AG09319 (cell line): ENCODE data around the gene PTPRD.

Experiments
- DNase-seq: peaks from one replicate; pipeline ENCODE4 v3.0.0-alpha.2; 2010; ENCODE audit warnings: low read depth; ENCODE audit errors: extremely low read depth
- TF ChIP-seq, protein P1 (sequence below): IDR thresholded peaks from 2 replicates; pipeline ENCODE4 v1.5.1; 2011; ENCODE audit warnings: low read depth, mild to moderate bottlenecking, inconsistent platforms, low read length, moderate library complexity

The PTPRD gene

DNA sequence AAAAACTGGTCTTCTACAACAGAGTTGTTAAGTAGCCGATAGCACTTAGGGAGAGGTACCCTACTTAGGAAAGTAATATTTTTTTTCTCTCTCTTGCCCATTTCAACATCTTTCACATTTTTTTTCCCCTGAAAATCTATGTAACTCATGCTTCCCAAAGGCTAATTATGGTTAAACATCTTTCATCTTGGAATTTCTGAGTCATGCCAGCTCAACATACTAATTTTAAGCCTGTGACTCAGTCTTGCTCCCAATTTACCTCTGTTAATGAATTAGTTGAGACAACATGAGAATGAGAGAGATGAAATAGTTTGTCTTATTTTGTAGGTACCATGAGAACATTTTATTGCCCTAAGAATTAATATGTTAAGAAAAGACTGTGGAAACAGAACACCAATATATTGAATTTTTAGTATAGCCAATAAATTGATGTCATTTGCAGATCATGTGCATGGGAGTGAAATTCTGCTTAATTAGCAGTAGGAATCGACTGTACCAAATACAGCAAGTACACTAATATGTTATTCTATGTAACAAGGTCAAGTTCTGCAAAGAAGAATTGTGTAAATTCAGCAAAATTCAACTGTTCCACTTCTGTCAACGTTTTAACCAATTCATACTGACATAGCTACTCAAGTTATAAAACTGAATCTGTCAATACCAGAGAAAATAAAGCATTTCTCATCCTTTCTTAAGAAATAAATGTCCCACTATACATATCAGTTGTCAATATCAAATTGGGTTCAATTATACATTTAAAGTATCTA lies 550.0 kb downstream of the PTPRD start:
- DNase-seq: peak; percentile 3
- TF ChIP-seq, protein P1, sequence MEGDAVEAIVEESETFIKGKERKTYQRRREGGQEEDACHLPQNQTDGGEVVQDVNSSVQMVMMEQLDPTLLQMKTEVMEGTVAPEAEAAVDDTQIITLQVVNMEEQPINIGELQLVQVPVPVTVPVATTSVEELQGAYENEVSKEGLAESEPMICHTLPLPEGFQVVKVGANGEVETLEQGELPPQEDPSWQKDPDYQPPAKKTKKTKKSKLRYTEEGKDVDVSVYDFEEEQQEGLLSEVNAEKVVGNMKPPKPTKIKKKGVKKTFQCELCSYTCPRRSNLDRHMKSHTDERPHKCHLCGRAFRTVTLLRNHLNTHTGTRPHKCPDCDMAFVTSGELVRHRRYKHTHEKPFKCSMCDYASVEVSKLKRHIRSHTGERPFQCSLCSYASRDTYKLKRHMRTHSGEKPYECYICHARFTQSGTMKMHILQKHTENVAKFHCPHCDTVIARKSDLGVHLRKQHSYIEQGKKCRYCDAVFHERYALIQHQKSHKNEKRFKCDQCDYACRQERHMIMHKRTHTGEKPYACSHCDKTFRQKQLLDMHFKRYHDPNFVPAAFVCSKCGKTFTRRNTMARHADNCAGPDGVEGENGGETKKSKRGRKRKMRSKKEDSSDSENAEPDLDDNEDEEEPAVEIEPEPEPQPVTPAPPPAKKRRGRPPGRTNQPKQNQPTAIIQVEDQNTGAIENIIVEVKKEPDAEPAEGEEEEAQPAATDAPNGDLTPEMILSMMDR: no peak

DNA sequence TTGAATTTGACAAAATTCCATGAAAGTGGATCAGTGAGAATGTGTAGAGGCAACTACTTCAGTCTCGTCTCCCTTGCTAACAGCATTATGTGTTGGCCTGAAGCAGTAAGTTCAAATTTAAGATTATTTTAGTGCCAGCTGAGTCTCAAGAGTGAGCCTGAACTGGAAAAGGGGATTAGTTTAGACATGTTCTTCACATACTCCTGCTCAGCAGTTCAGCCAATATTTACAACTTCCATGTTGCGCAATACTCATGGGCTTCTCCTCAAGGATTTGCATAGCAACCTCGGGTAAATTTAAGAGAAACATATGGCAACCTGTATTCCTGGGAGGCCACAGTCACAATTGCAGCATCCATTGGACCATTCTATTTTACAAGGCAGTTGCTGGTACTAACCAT lies 553.8 kb downstream of the PTPRD start:
- peak; percentile 25 for DNase-seq
- TF ChIP-seq, protein P1: no peak

DNA sequence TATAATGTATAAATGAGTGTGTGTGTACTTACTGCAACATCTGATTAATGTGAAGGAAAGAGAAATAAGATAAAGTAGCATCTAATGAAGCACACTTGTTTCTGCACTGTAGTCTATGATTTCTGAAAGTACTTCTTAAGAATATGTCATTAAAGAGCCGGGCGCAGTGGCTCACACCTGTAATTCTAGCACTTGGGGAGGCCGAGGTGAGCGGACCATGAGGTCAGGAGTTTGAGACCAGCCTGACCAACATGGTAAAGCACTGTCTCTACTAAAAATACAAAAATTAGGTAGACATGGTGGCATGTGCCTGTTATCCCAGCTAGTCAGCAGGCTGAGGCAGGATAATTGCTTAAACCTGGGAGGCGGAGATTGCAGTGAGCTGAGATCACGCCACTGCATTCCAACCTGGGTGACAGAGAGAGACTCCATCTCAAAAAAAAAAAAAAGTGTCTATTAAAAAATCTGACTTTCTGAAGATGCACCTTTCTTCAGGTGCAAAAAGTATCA lies 556.9 kb downstream of the PTPRD start:
- TF ChIP-seq, protein P1: no peak

DNA sequence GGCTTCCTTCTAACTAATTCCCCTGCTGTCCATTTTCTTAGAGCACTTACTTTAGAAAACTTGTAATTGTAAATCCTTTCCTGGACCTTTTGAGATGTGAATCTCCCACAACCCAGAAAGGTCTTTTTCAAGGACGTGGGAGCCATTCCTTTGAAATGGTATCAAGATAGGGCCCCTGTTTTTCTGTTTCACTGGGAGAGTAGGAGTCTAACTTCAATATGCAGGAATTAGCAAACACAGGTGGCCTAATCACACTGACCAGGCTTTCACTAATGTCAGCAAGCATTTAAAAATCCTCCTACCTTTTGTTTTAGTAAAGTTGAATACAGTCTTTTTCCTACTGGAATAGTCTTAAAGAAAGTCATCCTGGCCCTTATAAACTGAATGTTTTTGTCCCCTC lies 558.3 kb downstream of the PTPRD start:
- no peak for DNase-seq
- TF ChIP-seq, protein P1: no peak

More for the DNA sequence above, 556.9 kb downstream of the PTPRD start:
- DNase-seq: no peak

DNA sequence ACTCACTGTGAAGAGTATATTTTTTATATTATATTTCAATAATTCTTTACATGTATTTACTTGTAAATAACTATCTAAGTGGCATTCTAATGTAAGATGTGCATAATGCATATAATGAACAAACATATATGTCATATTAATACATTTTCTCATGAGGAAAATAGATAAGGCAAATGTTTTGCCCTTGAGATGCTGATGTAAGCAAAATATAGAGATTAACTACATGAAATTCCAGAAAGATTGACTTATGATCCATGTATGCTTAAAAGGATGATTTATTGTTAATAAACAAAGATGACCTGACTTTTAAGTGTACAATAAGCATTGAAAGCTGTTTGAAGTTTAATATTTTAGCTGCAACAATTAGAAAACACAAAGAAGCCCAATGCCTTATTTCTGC lies 559.9 kb downstream of the PTPRD start:
- TF ChIP-seq, protein P1: no peak
- no peak for DNase-seq

DNA sequence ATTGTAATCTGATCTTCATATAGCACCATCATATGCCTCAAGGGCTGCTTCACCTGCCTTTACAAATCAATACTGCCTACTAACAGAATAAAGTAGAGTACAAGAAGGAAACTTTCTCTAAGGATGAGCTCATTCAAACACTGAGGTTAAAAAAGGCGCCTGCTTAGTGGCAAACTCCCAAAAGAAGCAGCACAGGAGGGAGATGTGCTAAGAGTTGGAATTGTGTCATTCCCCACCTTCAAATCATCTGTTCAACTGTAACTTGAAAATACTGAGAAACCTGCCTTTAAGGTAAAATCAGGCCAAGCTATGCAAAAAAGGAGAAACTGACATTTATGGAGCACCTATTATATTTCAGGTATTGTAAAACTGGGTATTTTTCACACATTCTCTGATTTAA lies 560.6 kb downstream of the PTPRD start:
- TF ChIP-seq, protein P1: no peak
- DNase-seq: no peak

DNA sequence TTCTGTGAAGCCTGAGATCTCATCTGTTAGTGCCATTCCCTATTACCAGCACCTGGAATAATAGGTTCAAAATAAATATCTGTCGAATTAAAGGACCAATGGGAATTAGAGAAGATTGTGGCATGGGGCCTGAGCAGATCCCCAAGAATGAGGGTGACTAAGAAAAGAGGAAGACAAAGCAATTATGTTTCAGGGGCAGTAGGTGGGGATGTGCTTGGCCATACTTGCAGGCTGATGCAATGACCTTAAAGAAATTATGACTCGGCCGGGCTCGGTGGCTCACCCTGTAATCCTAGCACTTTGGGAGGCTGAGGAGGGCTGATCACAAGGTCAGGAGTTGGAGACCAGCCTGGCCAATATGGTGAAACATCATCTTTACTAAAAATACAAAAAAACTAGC lies 562.8 kb downstream of the PTPRD start:
- TF ChIP-seq, protein P1: no peak
- no peak for DNase-seq
